H7 (cell line): ENCODE data around the gene TTL. TPM values are rescaled to one million over a fixed set of nuclear protein-coding genes. Genes with fewer than 3 reads are reported as not detected.

Source experiments
- DNase-seq: peaks from one replicate; pipeline ENCODE4 v3.0.0; 2012
- H3K27me3 ChIP-seq: 2 replicates; pipeline ENCODE4 v1.6.0; 2011; ENCODE audit warnings: mild to moderate bottlenecking, low read length; ENCODE audit not compliant: control insufficient read depth, insufficient read depth
- H3K36me3 ChIP-seq: replicated peaks from 2 replicates; pipeline ENCODE4 v1.5.1; 2011; ENCODE audit warnings: low read length; ENCODE audit not compliant: control insufficient read depth, insufficient read depth
- H3K4me3 ChIP-seq: 2 replicates; pipeline ENCODE4 v1.5.1; 2011; ENCODE audit warnings: low read depth, mild to moderate bottlenecking, control low read depth, low read length, moderate library complexity; ENCODE audit not compliant: insufficient read depth
- total RNA-seq: library from RNA; depleted of rRNA; stranded (reverse); fragments of >200 nt; shearing (Covaris generic); gene quantifications from 2 replicates; pipeline ENCODE4 v1.2.3, GENCODE V29; 2014

The TTL gene
- total RNA-seq, 1 experiment from 2014 or later: 49.6 TPM

DNA sequence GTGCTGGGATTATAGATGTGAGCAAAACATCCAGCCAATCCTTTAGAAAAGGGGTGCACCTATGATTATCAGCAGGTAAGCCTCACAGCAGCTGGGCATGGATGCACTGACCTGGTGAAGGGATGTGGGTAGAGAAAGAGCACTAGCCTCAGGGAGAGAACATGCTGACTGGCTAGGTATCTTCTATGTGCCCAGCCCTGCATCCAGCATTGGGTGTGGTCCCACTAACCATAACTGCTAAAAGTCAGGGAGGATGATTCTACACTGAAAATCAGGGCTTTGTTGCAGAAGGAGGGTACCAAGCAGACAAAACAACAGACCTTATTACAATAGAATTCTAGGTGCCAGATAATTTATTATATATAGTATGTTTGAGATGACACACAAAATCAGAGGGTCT, 27.4 kb upstream of the TTL start:
- DNase-seq: no peak
- Histone ChIP-seq H3K27me3 (no peaks in the 10 kb centered on the region), H3K36me3 (no peaks in the 10 kb centered on the region), H3K4me3 (no peak overlapping the region)

GRCh38 chr2:112459372-112459771, 22.6 kb upstream of the TTL start:
- Histone ChIP-seq H3K27me3 (no peaks in the 10 kb centered on the region), H3K4me3 (no peak overlapping the region), H3K36me3 (no peaks in the 10 kb centered on the region)
- no peak for DNase-seq

DNA sequence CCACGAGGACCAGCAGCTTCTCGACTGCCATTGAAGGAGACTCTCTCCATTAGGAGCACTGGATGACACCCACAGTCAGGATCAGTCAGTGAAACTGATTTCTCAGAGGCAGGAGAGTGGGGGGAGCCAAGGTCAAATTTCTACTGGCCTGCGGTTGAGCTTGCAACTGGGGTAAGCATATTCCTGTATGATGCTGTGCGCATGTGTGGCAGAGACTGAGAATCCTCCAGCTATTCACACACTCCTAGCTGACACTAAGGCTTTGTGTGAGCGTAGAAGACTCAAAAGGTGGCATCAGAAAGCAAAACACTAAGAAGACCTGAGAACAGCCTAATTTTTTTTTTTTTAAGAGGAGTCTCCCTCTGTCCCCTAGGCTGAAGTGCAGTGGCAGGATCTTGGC, 19.8 kb upstream of the TTL start:
- no peak for DNase-seq
- Histone ChIP-seq H3K4me3 (no peak overlapping the region), H3K27me3 (no peaks in the 10 kb centered on the region), H3K36me3 (no peaks in the 10 kb centered on the region)

DNA sequence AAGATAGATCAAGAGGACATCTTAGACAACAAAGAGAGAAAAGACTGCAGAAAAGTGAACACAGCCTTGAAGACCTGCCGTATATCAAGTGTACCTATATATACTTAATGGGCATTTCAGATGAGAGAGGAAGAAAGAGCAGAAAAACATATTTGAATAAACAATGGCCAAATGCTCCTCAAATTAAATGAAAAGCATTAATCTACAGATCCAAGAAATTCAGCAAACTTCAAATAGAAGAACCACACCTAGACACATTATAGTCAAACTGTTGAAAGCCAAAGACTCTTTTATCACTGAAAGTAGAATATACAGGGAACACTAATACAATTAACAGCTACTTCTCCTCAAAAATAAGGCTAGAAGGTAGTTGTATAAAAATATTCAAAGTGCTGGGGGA, 18.7 kb upstream of the TTL start:
- DNase-seq: no peak

GRCh38 chr2:112465382-112465781, 16.6 kb upstream of the TTL start:
- peak; percentile 52 for DNase-seq
- Histone ChIP-seq H3K27me3 (no peaks in the 10 kb centered on the region), H3K36me3 (no peaks in the 10 kb centered on the region)

More for the DNA sequence above, 18.7 kb upstream of the TTL start:
- no peaks in the 10 kb centered on the region for H3K27me3 ChIP-seq
- no peaks in the 10 kb centered on the region for H3K36me3 ChIP-seq
- H3K4me3 ChIP-seq: no peak overlapping the region

GRCh38 chr2:112472547-112473263, 9.3 kb upstream of the TTL start:
- no peak for DNase-seq
- no peaks in the 10 kb centered on the region for H3K27me3 ChIP-seq
- no peaks in the 10 kb centered on the region for H3K36me3 ChIP-seq
- no peak overlapping the region for H3K4me3 ChIP-seq

More at GRCh38 chr2:112465382-112465781, 16.6 kb upstream of the TTL start:
- H3K4me3 ChIP-seq: no peak overlapping the region

- Histone ChIP-seq H3K4me3 (no peak overlapping the region), H3K36me3 (no peaks in the 10 kb centered on the region), H3K27me3 (0 out of 2 replicates have a peak, but pooled peaks cover 1% of the 10 kb centered on the region)
- no peak for DNase-seq
These were observed 7.0 kb upstream of the TTL start for GRCh38 chr2:112474844-112475486.

GRCh38 chr2:112476434-112476833, 5.5 kb upstream of the TTL start:
- DNase-seq: no peak
- H3K27me3 ChIP-seq: peaks cover 3% of the 10 kb centered on the region; the same call in 1 of the 2 replicates
- H3K4me3 ChIP-seq: no peak overlapping the region
- no peaks in the 10 kb centered on the region for H3K36me3 ChIP-seq

DNA sequence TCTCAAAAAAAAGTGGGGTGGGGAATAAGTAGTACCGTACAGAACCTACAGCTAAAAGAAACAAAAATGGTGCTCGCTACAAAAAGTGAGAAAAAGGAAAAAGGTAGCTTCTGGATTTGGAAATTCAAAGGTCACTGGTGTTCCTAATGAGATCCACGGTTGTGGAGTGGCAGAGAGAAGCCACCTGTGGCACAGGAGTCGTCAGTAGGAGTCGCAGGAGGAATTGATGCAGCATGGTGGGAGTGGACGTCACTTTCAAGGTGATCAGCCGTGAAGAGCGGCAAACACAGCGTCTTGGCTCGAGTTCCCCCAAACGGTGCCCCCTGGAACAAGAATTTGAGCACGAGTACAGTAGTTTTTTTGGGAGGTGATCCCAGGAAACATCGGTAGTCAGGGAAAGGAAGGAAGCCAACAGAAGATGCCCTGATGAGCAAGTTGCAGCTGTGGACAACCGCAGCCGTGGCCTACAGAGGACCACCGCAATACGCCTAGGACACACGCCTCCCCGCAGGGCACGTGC, 1.4 kb upstream of the TTL start:
- Histone ChIP-seq H3K27me3 (peaks cover 8% of the 10 kb centered on the region), H3K4me3 (peak overlapping the region; percentile 78), H3K36me3 (no peaks in the 10 kb centered on the region; the same call in 1 of the 2 replicates)
- DNase-seq: peak; percentile 61

DNA sequence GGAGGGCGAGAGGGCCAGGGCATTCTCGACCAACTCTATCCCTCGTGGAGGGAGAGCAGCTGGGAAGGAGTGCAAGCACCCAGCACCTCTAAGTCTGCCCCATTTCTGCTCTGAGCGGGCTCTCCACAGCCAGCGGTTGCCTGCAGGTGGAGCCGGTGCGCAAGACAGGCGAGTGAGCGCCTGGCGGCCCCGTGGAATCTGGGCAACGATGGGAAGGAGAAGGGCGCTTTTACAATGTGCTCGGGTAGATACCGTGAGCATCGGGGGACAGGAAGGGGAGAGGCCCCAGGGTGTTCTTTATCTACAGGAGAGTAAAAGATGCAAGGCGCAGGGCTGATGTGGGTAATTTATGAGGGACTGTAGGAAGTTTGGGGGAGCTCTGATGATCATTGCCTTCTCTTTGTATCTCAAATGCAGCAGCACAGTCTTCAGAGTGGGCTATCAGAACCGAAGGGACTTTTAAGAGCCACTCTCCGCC, 867 bp upstream of the TTL start:
- H3K36me3 ChIP-seq: no peaks in the 10 kb centered on the region; the same call in 1 of the 2 replicates
- peak; percentile 91 for DNase-seq
- H3K4me3 ChIP-seq: peak overlapping the region; percentile 78
- peaks cover 8% of the 10 kb centered on the region for H3K27me3 ChIP-seq

DNA sequence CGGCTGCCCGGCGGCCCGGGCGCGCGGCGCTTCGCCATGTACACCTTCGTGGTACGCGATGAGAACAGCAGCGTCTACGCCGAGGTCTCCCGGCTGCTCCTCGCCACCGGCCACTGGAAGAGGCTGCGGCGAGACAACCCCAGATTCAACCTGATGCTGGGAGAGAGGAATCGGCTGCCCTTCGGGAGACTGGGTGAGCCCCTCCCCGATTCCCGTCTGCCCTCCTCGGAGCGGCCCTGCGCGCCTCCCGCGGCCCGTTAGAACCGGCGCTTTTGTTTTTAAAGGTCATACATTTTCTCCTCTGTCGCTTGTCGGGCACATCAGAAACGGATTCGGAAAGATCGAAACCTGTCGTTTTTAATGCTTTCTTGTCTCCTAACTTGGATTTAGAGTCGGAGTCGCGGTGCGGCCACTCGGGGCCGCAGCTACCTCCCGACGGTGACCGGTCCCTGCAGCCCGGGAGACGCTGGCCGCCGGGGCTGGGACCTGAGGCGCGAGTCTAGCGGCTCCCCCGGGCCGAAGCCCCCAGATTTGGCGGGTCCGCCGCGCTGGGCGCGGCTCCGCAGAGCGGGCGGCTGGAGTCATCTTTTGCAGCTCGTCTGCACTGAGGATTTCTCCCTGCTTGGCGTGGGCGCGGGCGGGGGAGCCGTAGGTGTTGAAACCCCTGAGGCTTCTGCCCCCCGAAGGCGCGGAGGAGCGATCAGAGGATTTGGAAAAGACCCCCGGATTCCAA, 519 bp downstream of the TTL start:
- DNase-seq: peak; percentile 82
- Histone ChIP-seq H3K27me3 (peaks cover 8% of the 10 kb centered on the region), H3K4me3 (peak overlapping the region; percentile 91), H3K36me3 (no peaks in the 10 kb centered on the region; the same call in 1 of the 2 replicates)

GRCh38 chr2:112483042-112483473, 1.1 kb downstream of the TTL start:
- Histone ChIP-seq H3K36me3 (no peaks in the 10 kb centered on the region; the same call in 1 of the 2 replicates), H3K4me3 (peak overlapping the region; percentile 91), H3K27me3 (peaks cover 8% of the 10 kb centered on the region)
- DNase-seq: peak; percentile 60

DNA sequence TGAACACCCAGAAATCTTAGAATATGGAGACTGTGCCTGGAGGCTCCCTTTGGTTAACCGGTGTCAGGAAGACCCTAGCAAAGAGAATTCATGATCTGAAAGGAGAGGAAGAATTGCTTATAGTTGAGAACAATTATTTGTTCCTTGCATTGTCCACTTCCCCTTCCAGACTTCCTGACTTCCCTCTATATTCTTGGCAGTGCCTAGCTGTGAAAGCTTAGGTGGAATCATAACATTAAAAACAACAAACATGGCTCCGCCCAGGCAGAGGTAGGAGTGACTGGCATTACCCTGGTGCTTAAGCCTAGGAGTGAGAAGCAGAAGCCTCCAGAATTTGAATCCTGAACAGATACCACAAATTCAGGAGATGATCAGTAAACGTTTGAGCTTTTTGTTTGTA, 1.9 kb downstream of the TTL start:
- peaks cover 8% of the 10 kb centered on the region for H3K27me3 ChIP-seq
- no peak for DNase-seq
- H3K4me3 ChIP-seq: no peak overlapping the region
- no peaks in the 10 kb centered on the region; the same call in 1 of the 2 replicates for H3K36me3 ChIP-seq

DNA sequence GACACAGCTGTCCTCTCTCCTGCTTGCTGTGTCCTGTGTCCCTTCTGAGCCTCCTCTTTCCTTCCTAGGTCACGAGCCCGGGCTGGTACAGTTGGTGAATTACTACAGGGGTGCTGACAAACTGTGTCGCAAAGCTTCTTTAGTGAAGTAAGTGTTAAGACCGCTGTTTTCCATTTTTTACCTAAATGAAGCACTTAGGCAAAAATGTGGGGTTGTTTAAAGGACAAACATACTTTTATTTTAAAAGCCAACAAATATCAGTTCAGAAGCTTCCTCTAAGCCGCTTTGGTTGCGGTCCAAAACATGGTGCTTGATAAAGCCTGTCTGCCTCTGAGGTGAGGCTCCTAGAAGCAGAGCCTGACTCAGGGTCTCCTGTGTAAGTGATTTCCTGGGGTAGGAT, 3.9 kb downstream of the TTL start:
- peaks cover 5% of the 10 kb centered on the region for H3K27me3 ChIP-seq
- H3K36me3 ChIP-seq: no peaks in the 10 kb centered on the region; the same call in 1 of the 2 replicates
- DNase-seq: no peak
- H3K4me3 ChIP-seq: no peak overlapping the region
